Activated CD4-positive, alpha-beta T cell treated with anti-CD3 and anti-CD28 coated beads, Interleukin-2, amount 50 U/mL, for 24 hours (primary cell): Measurements from ENCODE around the gene FAM234B.

ENCODE experiments used
- DNase-seq, 2 donors: peaks; one replicate each; pipeline ENCODE4 v3.0.0-alpha.2; 2020; ENCODE audit warnings: low read depth in 1 of 2, low spot score in 1 of 2

Gene FAM234B

GRCh38 chr12:13114251-13115052 lies 70.3 kb downstream of the FAM234B start:
- DNase-seq = no peak

GRCh38 chr12:13116259-13116658 lies 72.1 kb downstream of the FAM234B start:
- no peak for DNase-seq

DNA sequence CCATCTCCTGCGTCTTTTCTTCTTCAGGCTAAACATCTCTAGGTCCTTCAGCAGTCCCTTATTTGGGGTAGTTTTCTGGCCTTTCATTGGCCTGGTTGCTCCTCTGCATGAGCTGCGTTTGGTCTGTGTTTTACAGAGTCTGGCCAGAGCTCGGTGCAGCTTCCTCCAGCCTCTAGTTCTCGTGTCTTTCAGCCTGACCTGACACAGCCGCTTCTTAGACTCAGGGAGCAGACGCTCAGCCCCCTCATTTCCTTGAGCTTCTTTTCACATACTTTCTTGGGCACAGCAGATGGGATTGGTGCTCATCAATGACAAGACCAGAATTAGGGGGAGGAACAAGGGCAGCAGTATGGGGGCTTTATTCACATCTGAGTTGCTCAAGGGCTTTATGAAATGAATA lies 72.8 kb downstream of the FAM234B start:
- no peak for DNase-seq

DNA sequence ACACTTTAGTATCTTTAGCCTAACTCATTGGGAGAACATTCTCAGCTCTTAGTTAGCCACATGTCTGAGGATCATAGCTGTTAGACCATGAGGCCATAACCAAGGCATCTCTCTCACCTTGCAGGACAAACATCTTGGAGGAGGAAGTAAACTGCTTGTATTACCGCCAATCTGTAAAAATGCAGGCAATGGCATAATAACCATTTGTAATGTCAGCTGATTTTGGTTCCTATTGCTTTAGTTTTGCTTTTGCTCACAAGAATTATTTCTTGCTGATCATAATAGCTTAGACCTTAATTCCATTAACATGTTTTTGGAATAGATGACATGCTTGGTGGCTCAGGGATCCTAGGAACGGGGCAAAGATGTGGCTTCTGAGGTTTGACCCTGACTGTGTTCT lies 75.6 kb downstream of the FAM234B start:
- DNase-seq = no peak

DNA sequence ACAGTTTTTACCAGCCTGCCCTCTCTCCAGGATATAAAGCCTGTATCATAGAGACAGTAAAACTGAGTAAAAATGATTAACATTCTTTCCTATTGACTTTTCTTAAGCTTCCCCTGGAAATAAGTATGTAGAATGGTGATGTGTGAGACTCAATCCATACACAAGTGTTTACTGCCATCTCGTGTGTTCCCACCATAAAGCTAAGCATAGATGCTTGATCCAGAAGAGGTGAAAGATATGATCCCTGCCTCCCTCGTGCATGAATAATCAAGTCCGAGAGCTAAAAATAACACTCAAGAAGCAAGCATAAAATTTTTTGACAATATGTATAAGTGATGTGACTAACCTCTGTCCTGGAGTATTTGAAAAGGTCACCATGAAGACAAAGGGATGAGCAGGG lies 76.2 kb downstream of the FAM234B start:
- no peak for DNase-seq

GRCh38 chr12:13121568-13121967 lies 77.4 kb downstream of the FAM234B start:
- no peak for DNase-seq

DNA sequence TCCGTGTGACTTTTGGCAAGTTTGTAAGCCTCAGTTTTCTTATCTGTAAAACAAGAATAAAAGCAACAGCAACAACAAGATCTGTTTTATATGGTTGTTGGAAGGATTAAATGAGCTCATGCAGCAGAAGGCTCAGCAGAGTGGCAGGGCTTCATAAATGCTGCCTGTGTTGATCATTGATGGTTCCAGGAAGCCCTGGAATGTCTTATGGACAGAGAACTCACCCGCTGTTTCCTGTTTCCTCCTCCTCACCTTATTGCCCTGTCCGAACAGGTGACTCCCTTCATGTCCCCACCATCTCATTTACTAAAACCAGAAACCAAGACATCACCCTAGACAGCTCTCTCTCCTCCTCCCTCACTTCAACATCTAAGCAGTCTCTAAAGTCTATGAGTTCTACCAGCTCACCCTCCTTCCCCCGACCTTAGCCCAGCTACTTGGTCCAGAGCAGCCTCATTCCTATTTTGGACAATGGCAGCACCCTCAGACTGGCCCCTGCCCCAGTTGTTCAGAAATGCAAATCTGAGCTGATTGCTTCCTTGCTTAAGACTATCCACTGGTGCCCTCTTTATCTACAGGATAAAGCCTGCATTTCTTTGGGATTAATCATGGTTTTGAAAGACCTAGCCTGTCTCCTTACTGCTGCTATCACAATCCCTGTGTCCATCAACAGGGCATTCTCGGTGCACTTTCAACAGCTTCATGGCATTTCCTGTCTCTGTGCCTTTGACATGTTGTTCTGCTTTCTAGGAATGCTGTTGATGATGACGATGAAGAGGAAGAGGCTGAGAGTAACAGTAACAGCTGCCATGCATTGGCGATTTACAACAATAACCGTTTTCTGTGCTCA lies 80.7 kb downstream of the FAM234B start:
- DNase-seq = no peak

- no peak for DNase-seq
Measured at GRCh38 chr12:13125996-13126395, 81.8 kb downstream of the FAM234B start.

DNA sequence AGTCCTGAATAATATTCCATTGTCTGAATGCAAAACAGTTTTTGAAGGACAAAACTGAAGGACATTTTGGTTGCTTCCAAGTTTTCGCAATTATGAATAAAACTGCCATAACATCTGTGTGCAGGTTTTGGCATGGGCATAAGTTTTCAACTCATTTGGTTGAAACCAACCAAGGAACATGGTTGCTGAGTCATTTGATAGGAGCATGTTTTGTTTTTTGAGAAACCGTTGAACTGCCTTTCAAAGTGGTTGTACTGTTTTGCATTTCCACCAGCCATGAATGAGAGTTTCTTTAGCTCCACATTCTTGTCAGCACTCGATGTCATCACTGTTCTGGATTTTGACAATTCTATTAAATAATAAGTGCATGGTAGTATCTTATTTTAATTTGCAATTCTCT lies 82.3 kb downstream of the FAM234B start:
- no peak for DNase-seq

DNA sequence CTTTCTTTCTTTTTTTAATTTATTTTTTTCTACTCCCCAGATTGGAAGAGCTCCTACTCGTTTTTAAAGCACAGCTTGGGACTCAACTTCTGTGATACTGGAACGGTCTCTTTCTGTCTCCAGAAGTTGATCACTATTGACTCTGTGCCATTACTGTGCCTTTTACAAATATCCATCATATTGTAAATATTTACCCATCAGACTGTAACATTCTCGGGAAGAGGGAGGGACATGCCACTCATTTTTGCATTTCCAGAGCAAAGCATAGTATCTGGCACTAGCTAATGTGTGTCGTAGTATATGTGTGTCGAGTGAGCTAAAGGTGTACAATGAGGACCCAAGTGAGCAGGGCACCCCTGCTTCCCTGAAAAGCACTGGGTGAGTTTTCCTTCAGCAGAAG lies 83.3 kb downstream of the FAM234B start:
- DNase-seq = no peak

- no peak for DNase-seq
Measured at GRCh38 chr12:13128291-13128965, 84.2 kb downstream of the FAM234B start.

DNA sequence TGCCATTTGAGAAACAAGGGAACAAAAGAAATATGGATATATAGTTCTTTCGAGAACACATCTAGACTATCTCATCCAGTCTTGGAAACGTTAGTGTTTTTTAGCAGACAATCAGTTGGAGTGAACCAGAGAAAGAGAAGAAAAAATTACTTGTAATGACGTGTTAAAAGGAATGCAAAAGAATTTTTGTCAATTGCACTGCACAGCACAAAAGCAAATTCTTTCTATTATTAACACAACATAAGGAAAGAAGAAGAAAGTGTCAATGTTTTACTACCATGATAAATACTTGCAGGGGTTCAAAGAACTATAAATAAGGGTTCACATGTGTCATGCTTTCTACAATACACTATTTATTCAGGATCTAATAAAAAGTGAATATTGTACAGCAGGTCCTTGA lies 86.8 kb downstream of the FAM234B start:
- no peak for DNase-seq
